Left renal cortex interstitium (tissue), 4 donors: ENCODE measurements around the gene EAPP. TPM values are rescaled to one million over a fixed set of nuclear protein-coding genes. Genes with fewer than 3 reads are reported as not detected.
A peak's percentile ranks its signal among the peaks of the same experiment; 100 is the strongest.
"Not testable (repeated sequence)": the region's sequence is repeated elsewhere in the genome, so short reads cannot be mapped to it uniquely, and the experiment has no call there.

Experiments
- DNase-seq, 4 donors: peaks; one replicate each; pipeline ENCODE4 v3.0.0-alpha.2; 2013; ENCODE audit warnings: low read depth in 4 of 4, low spot score in 2 of 4, missing footprints in 1 of 4
- polyA plus RNA-seq, 4 donors: library from polyadenylated mRNA; unstranded; fragments of 120-200 nt; gene quantifications; one replicate each; pipeline ENCODE4 v1.2.1, GENCODE V29; 2013; ENCODE audit not compliant: insufficient read length in 4 of 4

EAPP gene
- polyA plus RNA-seq, 4 donors = 63.2 to 83.0 (median 68.3) TPM

GRCh38 chr14:34538871-34539406 lies 562 bp downstream of the EAPP start:
- DNase-seq = peak in 2 of 4 donors; percentile 22 to 25

GRCh38 chr14:34538096-34538495 lies 1.4 kb downstream of the EAPP start:
- not testable (repeated sequence) for DNase-seq

GRCh38 chr14:34537677-34538009 lies 1.9 kb downstream of the EAPP start:
- DNase-seq = no peak

- DNase-seq = no peak
Measured at GRCh38 chr14:34536951-34537676, 2.4 kb downstream of the EAPP start.

- no peak for DNase-seq
Measured at GRCh38 chr14:34527591-34527990, 11.9 kb downstream of the EAPP start.

GRCh38 chr14:34524216-34524615 lies 15.3 kb downstream of the EAPP start:
- not testable (repeated sequence) for DNase-seq

GRCh38 chr14:34522496-34522895 lies 17.0 kb downstream of the EAPP start:
- no peak for DNase-seq

- not testable (repeated sequence) for DNase-seq
Measured at GRCh38 chr14:34521071-34521470, 18.4 kb downstream of the EAPP start.

- DNase-seq = not testable (repeated sequence)
Measured at GRCh38 chr14:34520304-34520970, 19.1 kb downstream of the EAPP start.

GRCh38 chr14:34507884-34508283 lies 31.6 kb downstream of the EAPP start:
- DNase-seq = no peak

GRCh38 chr14:34507459-34507858 lies 32.0 kb downstream of the EAPP start:
- no peak for DNase-seq

GRCh38 chr14:34505124-34505491 lies 34.4 kb downstream of the EAPP start:
- not testable (repeated sequence) for DNase-seq

GRCh38 chr14:34504027-34504426 lies 35.5 kb downstream of the EAPP start:
- DNase-seq = not testable (repeated sequence)

GRCh38 chr14:34502545-34503225 lies 36.8 kb downstream of the EAPP start:
- no peak for DNase-seq

- DNase-seq = no peak
Measured at GRCh38 chr14:34502001-34502400, 37.5 kb downstream of the EAPP start.

GRCh38 chr14:34501004-34501580 lies 38.4 kb downstream of the EAPP start:
- no peak for DNase-seq

- no peak for DNase-seq
Measured at GRCh38 chr14:34498684-34499412, 40.7 kb downstream of the EAPP start.

GRCh38 chr14:34496679-34497513 lies 42.6 kb downstream of the EAPP start:
- DNase-seq = peak in 2 of 4 donors; percentile 20 to 21

- no peak for DNase-seq
Measured at GRCh38 chr14:34496007-34496678, 43.4 kb downstream of the EAPP start.
